Thoracic aorta (tissue), 2 donors: ENCODE data around the gene BEND5. TPM values are rescaled to one million over a fixed set of nuclear protein-coding genes. Genes with fewer than 3 reads are reported as not detected.
A peak's percentile ranks its signal among the peaks of the same experiment; 100 is the strongest.

Source experiments
- ATAC-seq: fragments of 150-250 bp; one replicate; pipeline ENCODE4 v1.8.0; 2017; ENCODE audit warnings: low read depth; ENCODE audit not compliant: insufficient number of reproducible peaks, low FRiP score
- DNase-seq: peaks from one replicate; pipeline ENCODE4 v3.0.0-alpha.2; 2020; ENCODE audit warnings: low spot score
- H3K27ac ChIP-seq, 2 donors: fragments of 200-600 bp; sonication (generic); 1 replicate in 1 of 2; 2 replicates in 1 of 2; pipeline ENCODE4 v1.5.1; 2016; ENCODE audit warnings: mild to moderate bottlenecking in 2 of 2, moderate library complexity in 2 of 2
- H3K27me3 ChIP-seq: fragments of 200-600 bp; sonication (generic); replicated peaks from 2 replicates; pipeline ENCODE4 v1.6.0; 2016; ENCODE audit warnings: mild to moderate bottlenecking; ENCODE audit not compliant: insufficient read depth
- H3K36me3 ChIP-seq: fragments of 200-600 bp; sonication (generic); one replicate; pipeline ENCODE4 v1.5.1; 2016
- H3K4me1 ChIP-seq, 2 donors: fragments of 200-600 bp; sonication (generic); 1 replicate in 1 of 2; 2 replicates in 1 of 2; pipeline versions ENCODE4 v1.5.1 to v1.6.0; 2016; ENCODE audit warnings: low read depth in 2 of 2, mild to moderate bottlenecking in 1 of 2; ENCODE audit not compliant: control insufficient read depth in 1 of 2
- H3K4me3 ChIP-seq: fragments of 200-600 bp; sonication (generic); 2 replicates; pipeline ENCODE4 v1.5.1; 2016; ENCODE audit warnings: mild to moderate bottlenecking
- H3K9me3 ChIP-seq: fragments of 200-600 bp; sonication (generic); 2 replicates; pipeline ENCODE4 v1.5.1; 2016
- CTCF ChIP-seq: fragments of 200-600 bp; sonication (generic); IDR thresholded peaks from one replicate; pipeline ENCODE4 v1.5.1; 2019; ENCODE audit warnings: antibody characterized with exemption
- total RNA-seq, 2 donors: library from RNA; depleted of rRNA; stranded (reverse); fragments of >200 nt; gene quantifications; one replicate each; pipeline versions ENCODE4 v1.1.0 to v1.2.3, GENCODE V29; 2016

Gene BEND5
- total RNA-seq, 2 donors from 2014 or later: 6.5 to 9.5 TPM

GRCh38 chr1:48687282-48688045 is 89.2 kb downstream of the BEND5 start:
- Histone ChIP-seq H3K4me3 (no peak overlapping the region), H3K9me3 (no peaks in the 10 kb centered on the region), H3K36me3 (no peaks in the 10 kb centered on the region), H3K27ac (no peak overlapping the region), H3K4me1 (peaks cover 13 to 25% of the 10 kb centered on the region in 2 donors), H3K27me3 (no peaks in the 10 kb centered on the region)
- no peak for TF ChIP-seq CTCF
- no peak for DNase-seq
- no peak for ATAC-seq

GRCh38 chr1:48686159-48686558 is 90.5 kb downstream of the BEND5 start:
- ATAC-seq (no peak), DNase-seq (no peak)
- H3K4me3 ChIP-seq: no peak overlapping the region
- H3K27me3 ChIP-seq: no peaks in the 10 kb centered on the region
- H3K4me1 ChIP-seq: peaks cover 13 to 38% of the 10 kb centered on the region in 2 donors
- TF ChIP-seq CTCF: no peak
- H3K9me3 ChIP-seq: no peaks in the 10 kb centered on the region
- no peaks in the 10 kb centered on the region for H3K36me3 ChIP-seq
- H3K27ac ChIP-seq: no peak overlapping the region

GRCh38 chr1:48684381-48684780 is 92.3 kb downstream of the BEND5 start:
- no peak for ATAC-seq
- Histone ChIP-seq H3K27ac (peak overlapping the region; percentile 70 to 84), H3K4me1 (peaks cover 13 to 56% of the 10 kb centered on the region in 2 donors), H3K4me3 (peak overlapping the region; percentile 4), H3K9me3 (no peaks in the 10 kb centered on the region), H3K27me3 (no peaks in the 10 kb centered on the region), H3K36me3 (no peaks in the 10 kb centered on the region)
- TF ChIP-seq CTCF: no peak
- DNase-seq: no peak

GRCh38 chr1:48683839-48684238 is 92.9 kb downstream of the BEND5 start:
- DNase-seq (no peak), ATAC-seq (peak; percentile 52)
- Histone ChIP-seq H3K4me3 (peak overlapping the region; percentile 4), H3K36me3 (no peaks in the 10 kb centered on the region), H3K9me3 (no peaks in the 10 kb centered on the region), H3K27me3 (no peaks in the 10 kb centered on the region), H3K27ac (peak overlapping the region; percentile 70 to 84), H3K4me1 (peaks cover 13 to 56% of the 10 kb centered on the region in 2 donors)
- no peak for TF ChIP-seq CTCF

- peaks cover 13 to 65% of the 10 kb centered on the region in 2 donors for H3K4me1 ChIP-seq
- no peaks in the 10 kb centered on the region for H3K27me3 ChIP-seq
- DNase-seq: peak; percentile 19
- H3K36me3 ChIP-seq: no peaks in the 10 kb centered on the region
- ATAC-seq: no peak
- no peak for TF ChIP-seq CTCF
- peak overlapping the region; percentile 70 to 84 for H3K27ac ChIP-seq
- no peaks in the 10 kb centered on the region for H3K9me3 ChIP-seq
- H3K4me3 ChIP-seq: no peak overlapping the region
These were observed 95.0 kb downstream of the BEND5 start for GRCh38 chr1:48681476-48682305.
